Testis (tissue), 3 donors: Measurements from ENCODE around the gene ZFP36L2. TPM values are rescaled to one million over a fixed set of nuclear protein-coding genes. Genes with fewer than 3 reads are reported as not detected.

Source experiments
- DNase-seq: peaks from one replicate; pipeline ENCODE4 v3.0.0-alpha.2; 2019
- H3K27ac ChIP-seq, 2 donors: fragments of 200-600 bp; sonication (generic); one replicate each; pipeline ENCODE4 v1.5.1; 2019
- H3K27me3 ChIP-seq: fragments of 200-600 bp; sonication (generic); one replicate; pipeline ENCODE4 v1.5.1; 2019
- H3K36me3 ChIP-seq: fragments of 200-600 bp; sonication (generic); one replicate; pipeline ENCODE4 v1.5.1; 2017; ENCODE audit warnings: low read depth; ENCODE audit errors: missing control alignments
- H3K4me1 ChIP-seq: fragments of 200-600 bp; sonication (generic); one replicate; pipeline ENCODE4 v1.5.1; 2019
- H3K4me3 ChIP-seq, 2 donors: fragments of 200-600 bp; sonication (generic); one replicate each; pipeline ENCODE4 v1.5.1; 2017 to 2019
- H3K9me3 ChIP-seq: fragments of 200-600 bp; sonication (generic); one replicate; pipeline ENCODE4 v1.5.1; 2017
- POLR2A ChIP-seq: fragments of 450-650 bp; IDR thresholded peaks from one replicate; pipeline ENCODE4 v1.6.1; 2017; ENCODE audit warnings: antibody characterized with exemption, mild to moderate bottlenecking, moderate library complexity
- WGBS, 2 donors: methylation state at CpG; one replicate each; pipeline ENCODE4 v1.1.5; 2018; 5-methylcytosine and 5-hydroxymethylcytosine counted together
- intact Hi-C: fragments of 100-400 bp; cut with DNase I; formaldehyde crosslinking; loops from one replicate; pipeline ENCODE4 v1.15.1; 2023; ENCODE audit warnings: low total_unique reads
- polyA plus RNA-seq: library from polyadenylated mRNA; stranded (reverse); fragments of 350-450 nt; fragmentation: Illumina TruSeq; extraction: RNeasy Lipid Tissue Mini Kit (QIAGEN cat#74804); gene quantifications from one replicate; pipeline ENCODE4 v1.2.3, GENCODE V29; 2014; ENCODE audit warnings: low read depth, low replicate concordance; ENCODE audit not compliant: insufficient read depth
- total RNA-seq, 2 donors: library from RNA; depleted of rRNA; stranded (reverse); fragments of >200 nt; gene quantifications; one replicate each; pipeline ENCODE4 v1.2.3, GENCODE V29; 2016
- TF ChIP-seq, protein P1 (sequence below), 3 experiments: fragments of 450-650 bp in 2 of 3; fragments of 200-600 bp in 1 of 3; sonication (generic) in 1 of 3; IDR thresholded peaks; one replicate each; pipeline ENCODE4 v1.5.1; 2016 to 2019; ENCODE audit warnings: antibody characterized with exemption in 3 of 3, mild to moderate bottlenecking in 2 of 3, moderate library complexity in 1 of 3

Gene ZFP36L2
- total and polyA plus RNA-seq, 3 donors from 2014 or later: 35.7 to 54.4 (median 45.4) TPM

DNA sequence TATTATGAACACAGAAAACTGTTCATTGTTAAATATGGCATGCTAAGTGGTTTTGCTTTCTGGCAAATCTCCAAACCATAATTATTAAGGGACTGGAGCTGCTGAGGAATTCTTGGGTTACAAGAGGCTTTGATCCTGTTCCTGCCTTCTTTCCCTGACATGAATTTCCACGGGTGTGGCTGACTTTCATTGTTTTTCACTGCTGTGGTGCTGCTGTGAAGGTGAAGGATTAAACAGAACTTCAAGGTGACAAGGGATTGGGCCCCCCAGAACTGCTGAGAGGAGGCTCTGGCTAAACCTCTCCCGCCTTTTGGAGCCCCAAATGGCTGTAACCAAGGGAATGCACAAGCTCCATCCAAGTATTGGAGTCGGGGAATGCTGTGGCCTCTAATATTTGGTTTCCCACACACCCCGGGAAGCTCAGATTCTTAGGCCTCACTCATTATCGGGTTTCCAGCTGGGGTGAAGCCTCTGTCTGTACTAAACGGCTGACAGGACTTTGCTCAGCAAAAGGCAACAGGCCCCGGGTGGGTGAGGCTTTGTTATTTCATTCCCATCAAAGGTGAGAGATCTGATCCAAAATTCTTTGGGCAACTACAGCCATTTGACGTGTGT is 29.0 kb upstream of the ZFP36L2 start:
- Histone ChIP-seq H3K9me3 (no peaks in the 10 kb centered on the region), H3K36me3 (no peaks in the 10 kb centered on the region), H3K4me3 (no peak overlapping the region), H3K27me3 (no peaks in the 10 kb centered on the region), H3K27ac (no peak overlapping the region), H3K4me1 (peaks cover 4% of the 10 kb centered on the region)
- intact Hi-C loops: no loop called here
- DNase-seq: no peak
- TF ChIP-seq, protein P1, sequence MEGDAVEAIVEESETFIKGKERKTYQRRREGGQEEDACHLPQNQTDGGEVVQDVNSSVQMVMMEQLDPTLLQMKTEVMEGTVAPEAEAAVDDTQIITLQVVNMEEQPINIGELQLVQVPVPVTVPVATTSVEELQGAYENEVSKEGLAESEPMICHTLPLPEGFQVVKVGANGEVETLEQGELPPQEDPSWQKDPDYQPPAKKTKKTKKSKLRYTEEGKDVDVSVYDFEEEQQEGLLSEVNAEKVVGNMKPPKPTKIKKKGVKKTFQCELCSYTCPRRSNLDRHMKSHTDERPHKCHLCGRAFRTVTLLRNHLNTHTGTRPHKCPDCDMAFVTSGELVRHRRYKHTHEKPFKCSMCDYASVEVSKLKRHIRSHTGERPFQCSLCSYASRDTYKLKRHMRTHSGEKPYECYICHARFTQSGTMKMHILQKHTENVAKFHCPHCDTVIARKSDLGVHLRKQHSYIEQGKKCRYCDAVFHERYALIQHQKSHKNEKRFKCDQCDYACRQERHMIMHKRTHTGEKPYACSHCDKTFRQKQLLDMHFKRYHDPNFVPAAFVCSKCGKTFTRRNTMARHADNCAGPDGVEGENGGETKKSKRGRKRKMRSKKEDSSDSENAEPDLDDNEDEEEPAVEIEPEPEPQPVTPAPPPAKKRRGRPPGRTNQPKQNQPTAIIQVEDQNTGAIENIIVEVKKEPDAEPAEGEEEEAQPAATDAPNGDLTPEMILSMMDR (IDR thresholded peaks at IDR 0.05): no peak
- no peak for TF ChIP-seq POLR2A
- WGBS, 2 donors: 67 to 73% methylated on average over 8 of the region's 8 CpGs

DNA sequence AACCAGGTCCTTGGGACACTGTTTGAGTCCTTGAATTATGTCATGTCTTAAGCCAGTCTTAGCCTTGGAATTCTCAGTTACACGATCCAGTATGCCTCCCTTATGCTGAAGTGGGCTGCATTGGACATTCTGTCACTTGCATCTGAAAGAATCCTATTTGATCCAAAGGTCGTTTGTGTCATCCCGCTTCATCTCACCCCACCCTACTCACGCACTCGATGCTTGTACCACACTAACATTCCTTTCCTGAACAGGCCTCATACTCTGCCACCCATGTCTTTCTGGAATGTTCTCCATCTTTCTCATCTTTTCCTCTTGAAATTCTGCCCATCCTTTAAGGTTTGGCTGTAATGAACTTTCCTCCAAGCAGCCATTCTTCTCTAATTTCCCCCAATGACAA is 27.9 kb upstream of the ZFP36L2 start:
- 86 to 92% methylated on average over 5 of the region's 5 CpGs for WGBS, 2 donors
- Histone ChIP-seq H3K9me3 (no peaks in the 10 kb centered on the region), H3K27me3 (no peaks in the 10 kb centered on the region), H3K27ac (no peak overlapping the region), H3K4me1 (peaks cover 4% of the 10 kb centered on the region), H3K36me3 (no peaks in the 10 kb centered on the region), H3K4me3 (no peak overlapping the region)
- TF ChIP-seq POLR2A: no peak
- TF ChIP-seq, protein P1 (IDR thresholded peaks at IDR 0.05): no peak
- no peak for DNase-seq
- intact Hi-C loops: no loop called here

DNA sequence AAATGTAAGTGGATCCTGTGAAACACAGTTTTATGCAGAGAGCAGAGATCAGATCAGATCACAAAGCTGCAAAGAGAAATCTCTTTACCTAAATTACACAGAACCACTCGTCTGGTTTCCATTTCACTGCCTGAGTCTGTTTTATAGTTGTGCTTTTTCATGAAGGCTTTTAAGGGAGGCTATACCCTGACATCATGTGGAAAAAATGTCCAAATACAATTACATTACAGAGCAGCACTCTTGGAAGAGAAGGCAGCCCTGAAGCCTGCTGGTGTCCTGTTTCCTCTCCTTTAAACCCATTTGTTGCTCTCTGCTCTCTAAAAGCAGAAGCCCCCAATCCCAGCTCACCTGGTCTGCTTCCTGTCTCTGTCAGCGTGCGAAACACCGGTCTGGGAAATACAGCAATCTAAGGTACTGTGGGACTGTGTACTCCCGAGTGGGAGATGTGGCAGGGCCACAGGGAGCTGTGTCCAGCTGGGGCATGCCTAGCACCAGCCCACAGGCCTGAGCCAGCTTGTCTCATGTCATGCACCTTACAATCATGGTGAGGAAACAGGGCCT is 24.8 kb upstream of the ZFP36L2 start:
- Histone ChIP-seq H3K27me3 (no peaks in the 10 kb centered on the region), H3K36me3 (no peaks in the 10 kb centered on the region), H3K9me3 (no peaks in the 10 kb centered on the region), H3K4me3 (no peak overlapping the region), H3K4me1 (peaks cover 4% of the 10 kb centered on the region), H3K27ac (peak overlapping the region; percentile 25 to 70)
- TF ChIP-seq, protein P1 (IDR thresholded peaks at IDR 0.05): no peak
- TF ChIP-seq POLR2A: no peak
- no peak for DNase-seq
- intact Hi-C loops: no loop called here
- WGBS, 2 donors: 44 to 48% methylated on average over 5 of the region's 5 CpGs

DNA sequence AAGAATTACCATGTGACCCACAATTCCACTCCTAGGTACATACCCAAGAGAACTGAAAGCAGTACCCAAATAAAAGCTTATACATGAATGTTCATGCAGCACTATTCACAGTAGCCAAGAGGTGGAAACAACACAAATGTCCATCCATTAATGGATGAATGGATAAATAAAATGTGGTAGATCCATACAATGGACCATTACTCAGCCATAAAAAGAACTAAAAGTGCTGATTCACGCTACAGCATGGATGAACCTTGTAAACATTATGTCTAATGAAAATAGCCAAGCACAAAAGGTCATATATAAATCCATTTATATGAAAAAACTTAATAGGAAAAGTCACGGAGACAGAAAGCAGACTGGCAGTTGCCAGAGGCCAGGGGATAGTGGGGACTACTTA is 23.6 kb upstream of the ZFP36L2 start:
- H3K4me1 ChIP-seq: peaks cover 4% of the 10 kb centered on the region
- TF ChIP-seq, protein P1 (IDR thresholded peaks at IDR 0.05): no peak
- TF ChIP-seq POLR2A: no peak
- DNase-seq: no peak
- no peaks in the 10 kb centered on the region for H3K36me3 ChIP-seq
- intact Hi-C loops: no loop called here
- no peak overlapping the region for H3K4me3 ChIP-seq
- no peaks in the 10 kb centered on the region for H3K9me3 ChIP-seq
- H3K27me3 ChIP-seq: no peaks in the 10 kb centered on the region
- no peak overlapping the region for H3K27ac ChIP-seq
- 95 to 98% methylated on average over 2 of the region's 2 CpGs for WGBS, 2 donors

DNA sequence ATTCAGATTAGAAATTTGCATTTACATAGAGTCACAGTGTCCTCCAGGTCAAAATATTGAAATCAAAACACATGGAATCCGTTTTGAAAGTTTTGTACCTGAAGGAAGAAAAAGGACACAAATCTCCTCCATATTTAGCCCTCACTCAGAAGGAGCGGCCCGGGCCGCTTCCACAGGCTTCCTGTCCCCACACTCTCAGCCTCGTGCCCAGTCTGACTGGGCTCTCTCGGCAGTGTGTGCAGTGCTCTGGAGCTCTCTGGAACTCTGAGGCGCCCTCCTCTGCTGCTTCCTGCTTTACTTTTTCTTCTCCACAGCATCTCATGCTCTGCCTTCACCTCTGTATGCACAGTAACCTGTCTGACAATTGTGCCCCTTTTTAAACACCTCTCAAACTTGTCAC is 22.2 kb upstream of the ZFP36L2 start:
- TF ChIP-seq, protein P1 (IDR thresholded peaks at IDR 0.05): no peak
- Histone ChIP-seq H3K36me3 (no peaks in the 10 kb centered on the region), H3K27me3 (no peaks in the 10 kb centered on the region), H3K4me1 (peaks cover 4% of the 10 kb centered on the region), H3K27ac (no peak overlapping the region), H3K4me3 (no peak overlapping the region), H3K9me3 (no peaks in the 10 kb centered on the region)
- WGBS, 2 donors: 91 to 96% methylated on average over 7 of the region's 7 CpGs
- intact Hi-C loops: no loop called here
- DNase-seq: no peak
